H9 (cell line): Measurements from ENCODE around the gene FAM163B. TPM values are rescaled to one million over a fixed set of nuclear protein-coding genes. Genes with fewer than 3 reads are reported as not detected.

Experiments
- DNase-seq: peaks from one replicate; pipeline ENCODE4 v3.0.0-alpha.2; 2017
- H2AFZ ChIP-seq: one replicate; pipeline ENCODE4 v1.6.1; 2013; ENCODE audit warnings: mild to moderate bottlenecking, low read length, control low read depth, moderate library complexity
- H2AK5ac ChIP-seq: 2 replicates; pipeline ENCODE4 v1.6.1; 2013; ENCODE audit warnings: low read length, control low read depth, mixed read lengths; ENCODE audit not compliant: insufficient read length
- H2BK120ac ChIP-seq: one replicate; pipeline ENCODE4 v1.6.1; 2013; ENCODE audit warnings: low read depth, mild to moderate bottlenecking, low read length, control low read depth, inconsistent platforms; ENCODE audit not compliant: poor library complexity, severe bottlenecking
- H2BK12ac ChIP-seq: 2 replicates; pipeline ENCODE4 v1.6.1; 2013; ENCODE audit warnings: low read length, control low read depth, mixed read lengths, low read depth; ENCODE audit not compliant: insufficient read length
- H2BK15ac ChIP-seq: 2 replicates; pipeline ENCODE4 v1.6.1; 2013; ENCODE audit warnings: low read depth, low read length, control low read depth
- H2BK20ac ChIP-seq: one replicate; pipeline ENCODE4 v1.6.1; 2013; ENCODE audit warnings: low read depth, mild to moderate bottlenecking, low read length, control low read depth, inconsistent platforms; ENCODE audit not compliant: poor library complexity, severe bottlenecking
- H2BK5ac ChIP-seq: 2 replicates; pipeline ENCODE4 v1.6.1; 2013; ENCODE audit warnings: low read length, control low read depth, mixed read lengths; ENCODE audit not compliant: insufficient read length
- H3K14ac ChIP-seq: 2 replicates; pipeline ENCODE4 v1.6.1; 2013; ENCODE audit warnings: low read length, control low read depth; ENCODE audit not compliant: insufficient read depth
- H3K18ac ChIP-seq: 2 replicates; pipeline ENCODE4 v1.6.1; 2013; ENCODE audit warnings: low read depth, mild to moderate bottlenecking, mixed read lengths, low read length, control low read depth; ENCODE audit not compliant: insufficient read length
- H3K23ac ChIP-seq: 2 replicates; pipeline ENCODE4 v1.6.1; 2013; ENCODE audit warnings: low read length, control low read depth, mixed read lengths, low read depth; ENCODE audit not compliant: insufficient read length
- H3K23me2 ChIP-seq: 2 replicates; pipeline ENCODE4 v1.6.1; 2013; ENCODE audit warnings: low read depth, mild to moderate bottlenecking, mixed read lengths, low read length, control low read depth; ENCODE audit not compliant: insufficient read length, poor library complexity, severe bottlenecking
- H3K27ac ChIP-seq: 2 replicates; pipeline ENCODE4 v1.5.1; 2013; ENCODE audit warnings: low read length, control low read depth, mixed read lengths, low read depth; ENCODE audit not compliant: insufficient read length
- H3K27me3 ChIP-seq: 2 replicates; pipeline ENCODE4 v1.6.1; 2013; ENCODE audit warnings: low read length, control low read depth, inconsistent platforms; ENCODE audit not compliant: insufficient read depth
- H3K4ac ChIP-seq: 2 replicates; pipeline ENCODE4 v1.6.1; 2013; ENCODE audit warnings: low read depth, mild to moderate bottlenecking, control low read depth, inconsistent platforms, low read length, moderate library complexity
- H3K4me1 ChIP-seq: 2 replicates; pipeline ENCODE4 v1.6.1; 2013; ENCODE audit warnings: low read length, control low read depth, inconsistent platforms; ENCODE audit not compliant: insufficient read depth
- H3K4me2 ChIP-seq: 2 replicates; pipeline ENCODE4 v1.6.1; 2013; ENCODE audit warnings: low read length, control low read depth, mixed read lengths; ENCODE audit not compliant: insufficient read length, insufficient read depth
- H3K56ac ChIP-seq: 2 replicates; pipeline ENCODE4 v1.6.1; 2013; ENCODE audit warnings: low read depth, mild to moderate bottlenecking, mixed read lengths, low read length, control low read depth; ENCODE audit not compliant: insufficient read length
- H3K79me1 ChIP-seq: 2 replicates; pipeline ENCODE4 v1.6.1; 2013; ENCODE audit warnings: low read depth, mild to moderate bottlenecking, moderate library complexity, low read length, control low read depth, inconsistent platforms; ENCODE audit not compliant: insufficient read depth, poor library complexity, severe bottlenecking
- H3K79me2 ChIP-seq: 2 replicates; pipeline ENCODE4 v1.6.1; 2013; ENCODE audit warnings: low read length, control low read depth, inconsistent platforms; ENCODE audit not compliant: insufficient read depth
- H3K9ac ChIP-seq: 2 replicates; pipeline ENCODE4 v1.6.1; 2013; ENCODE audit warnings: low read length, control low read depth, mixed read lengths; ENCODE audit not compliant: insufficient read length; ENCODE audit errors: extremely low read depth
- H3K9me3 ChIP-seq: one replicate; pipeline ENCODE4 v1.6.1; 2013; ENCODE audit warnings: low read depth, low read length, inconsistent platforms; ENCODE audit not compliant: control insufficient read depth
- H3T11ph ChIP-seq: one replicate; pipeline ENCODE4 v1.6.1; 2013; ENCODE audit warnings: mild to moderate bottlenecking, low read length, control low read depth, inconsistent platforms
- H4K20me1 ChIP-seq: one replicate; pipeline ENCODE4 v1.6.1; 2013; ENCODE audit not compliant: control insufficient read depth, insufficient read length, insufficient read depth
- H4K5ac ChIP-seq: 2 replicates; pipeline ENCODE4 v1.6.1; 2013; ENCODE audit warnings: low read depth, mild to moderate bottlenecking, mixed read lengths, low read length, control low read depth; ENCODE audit not compliant: insufficient read length
- H4K8ac ChIP-seq: replicated peaks from 2 replicates; pipeline ENCODE4 v1.6.1; 2013; ENCODE audit warnings: low read length, control low read depth, mixed read lengths, low read depth; ENCODE audit not compliant: insufficient read length
- H4K91ac ChIP-seq: 2 replicates; pipeline ENCODE4 v1.6.1; 2013; ENCODE audit warnings: low read depth, mild to moderate bottlenecking, moderate library complexity, mixed read lengths, low read length, control low read depth; ENCODE audit not compliant: insufficient read length
- H3K27ac Mint-ChIP-seq, 3 experiments: 2 replicates in 2 of 3; 3 replicates in 1 of 3; pipeline ENCODE4 v1.8.0; 2020 to 2021; ENCODE audit warnings: mixed read lengths in 3 of 3, mild to moderate bottlenecking in 1 of 3, moderate library complexity in 1 of 3
- H3K27me3 Mint-ChIP-seq: 2 replicates; pipeline ENCODE4 v1.8.0; 2021; ENCODE audit warnings: low read depth, mild to moderate bottlenecking, moderate library complexity, mixed read lengths
- H3K36me3 Mint-ChIP-seq, 3 experiments: 2 replicates in 2 of 3; 3 replicates in 1 of 3; pipeline ENCODE4 v1.8.0; 2020 to 2021; ENCODE audit warnings: low read depth in 3 of 3, mixed read lengths in 3 of 3; ENCODE audit not compliant: insufficient read depth in 1 of 3
- H3K4me1 Mint-ChIP-seq, 2 experiments: 2 replicates each; pipeline ENCODE4 v1.8.0; 2020; ENCODE audit warnings: mixed read lengths in 2 of 2
- H3K4me3 Mint-ChIP-seq, 2 experiments: 2 replicates in 1 of 2; 3 replicates in 1 of 2; pipeline ENCODE4 v1.8.0; 2020 to 2021; ENCODE audit warnings: mild to moderate bottlenecking in 2 of 2, mixed read lengths in 2 of 2, moderate library complexity in 1 of 2
- H3K9me3 Mint-ChIP-seq, 2 experiments: 2 replicates in 1 of 2; 3 replicates in 1 of 2; pipeline ENCODE4 v1.8.0; 2020; ENCODE audit warnings: mild to moderate bottlenecking in 2 of 2, mixed read lengths in 2 of 2, moderate library complexity in 1 of 2
- WGBS: extraction: QIAGEN DNeasy Blood & Tissue Kit; methylation state at CpG from one replicate; pipeline ENCODE4 v1.1.7; 2013; ENCODE audit warnings: missing lambda C conversion rate, low lambda C conversion rate, mixed read lengths; ENCODE audit not compliant: insufficient read length; ENCODE audit errors: extremely low coverage; 5-methylcytosine and 5-hydroxymethylcytosine counted together
- total RNA-seq: library from RNA; stranded (reverse); gene quantifications from 2 replicates; pipeline ENCODE4 v1.2.1, GENCODE V29; 2021
- TF ChIP-seq, protein P1 (sequence below): fragments of 200-600 bp; sonication (generic); conservative IDR thresholded peaks from 3 replicates; pipeline ENCODE4 v1.8.0; 2021; ENCODE audit warnings: antibody characterized with exemption, mild to moderate bottlenecking

FAM163B gene
- total RNA-seq, 1 experiment from 2014 or later: 0.39 TPM

GRCh38 chr9:133534346-133535291, 74.6 kb downstream of the FAM163B start, which contains the start of gene ADAMTSL2:
TSS of gene ADAMTSL2 (plus strand) at chr9:133534704. CDS start at chr9:133536713, 2,009 bp downstream.
- Histone ChIP-seq H3K79me2 (no peaks in the 10 kb centered on the region), H3K23ac (no peak within 1 kb of the TSS), H4K8ac (no peak within 1 kb of the TSS), H3K27me3 (no peaks in the 10 kb centered on the region; the same call in 1 of the 2 replicates), H2AFZ (no peak within 1 kb of the TSS), H3K14ac (peak within 1 kb of the TSS; percentile 86), H3K9me3 (no peaks in the 10 kb centered on the region), H3K79me1 (no peaks in the 10 kb centered on the region), H2BK20ac (no peak within 1 kb of the TSS), H2BK120ac (no peak within 1 kb of the TSS), H3K56ac (no peak within 1 kb of the TSS), H3K4ac (no peak within 1 kb of the TSS), H3K18ac (no peak within 1 kb of the TSS), H4K5ac (no peak within 1 kb of the TSS), H3K9ac (no peak within 1 kb of the TSS), H2BK5ac (no peak within 1 kb of the TSS), H3K4me1 (no peaks in the 10 kb centered on the region; the same call in 1 of the 2 replicates), H4K91ac (no peak within 1 kb of the TSS), H2BK12ac (no peak within 1 kb of the TSS), H2BK15ac (no peak within 1 kb of the TSS), H2AK5ac (no peak within 1 kb of the TSS), H4K20me1 (no peaks in the 10 kb centered on the region), H3K27ac (no peak within 1 kb of the TSS), H3K4me2 (peak within 1 kb of the TSS; percentile 27), H3T11ph (no peak within 1 kb of the TSS), H3K23me2 (peaks cover 9% of the 10 kb centered on the region)
- H3K4me3 Mint-ChIP-seq: peak within 1 kb of the TSS; percentile 38 to 68
- H3K27ac Mint-ChIP-seq: 0 out of 7 replicates have a peak within 1 kb of the TSS, but pooled peaks of 1 of the 3 experiments have one; percentile 35
- no CpG with 5 or more reads among the region's 70 CpGs for WGBS
- DNase-seq: peak; percentile 71
- peaks cover 18 to 34% of the 10 kb centered on the region in 2 experiments for H3K4me1 Mint-ChIP-seq
- TF ChIP-seq, protein P1, sequence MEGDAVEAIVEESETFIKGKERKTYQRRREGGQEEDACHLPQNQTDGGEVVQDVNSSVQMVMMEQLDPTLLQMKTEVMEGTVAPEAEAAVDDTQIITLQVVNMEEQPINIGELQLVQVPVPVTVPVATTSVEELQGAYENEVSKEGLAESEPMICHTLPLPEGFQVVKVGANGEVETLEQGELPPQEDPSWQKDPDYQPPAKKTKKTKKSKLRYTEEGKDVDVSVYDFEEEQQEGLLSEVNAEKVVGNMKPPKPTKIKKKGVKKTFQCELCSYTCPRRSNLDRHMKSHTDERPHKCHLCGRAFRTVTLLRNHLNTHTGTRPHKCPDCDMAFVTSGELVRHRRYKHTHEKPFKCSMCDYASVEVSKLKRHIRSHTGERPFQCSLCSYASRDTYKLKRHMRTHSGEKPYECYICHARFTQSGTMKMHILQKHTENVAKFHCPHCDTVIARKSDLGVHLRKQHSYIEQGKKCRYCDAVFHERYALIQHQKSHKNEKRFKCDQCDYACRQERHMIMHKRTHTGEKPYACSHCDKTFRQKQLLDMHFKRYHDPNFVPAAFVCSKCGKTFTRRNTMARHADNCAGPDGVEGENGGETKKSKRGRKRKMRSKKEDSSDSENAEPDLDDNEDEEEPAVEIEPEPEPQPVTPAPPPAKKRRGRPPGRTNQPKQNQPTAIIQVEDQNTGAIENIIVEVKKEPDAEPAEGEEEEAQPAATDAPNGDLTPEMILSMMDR: no peak
- peaks cover 23% of the 10 kb centered on the region for H3K27me3 Mint-ChIP-seq
- no peaks in the 10 kb centered on the region for H3K36me3 Mint-ChIP-seq
- no peaks in the 10 kb centered on the region for H3K9me3 Mint-ChIP-seq
